Peyer's patch (tissue), 4 donors: Measurements from ENCODE around the gene LRRK1.

Experiments used
- POLR2A ChIP-seq, 2 donors: fragments of 450-650 bp; IDR thresholded peaks; one replicate each; pipeline ENCODE4 v1.5.1; 2017; ENCODE audit warnings: antibody characterized with exemption in 2 of 2, mild to moderate bottlenecking in 2 of 2, moderate library complexity in 2 of 2
- TF ChIP-seq, protein P1 (sequence below), 6 experiments: fragments of 450-650 bp in 4 of 6; fragments of 200-600 bp in 2 of 6; sonication (generic) in 1 of 6; IDR thresholded peaks; one replicate each; pipeline ENCODE4 v1.5.1; 2017 to 2019; ENCODE audit warnings: antibody characterized with exemption in 6 of 6, mild to moderate bottlenecking in 3 of 6, moderate library complexity in 1 of 6

DNA sequence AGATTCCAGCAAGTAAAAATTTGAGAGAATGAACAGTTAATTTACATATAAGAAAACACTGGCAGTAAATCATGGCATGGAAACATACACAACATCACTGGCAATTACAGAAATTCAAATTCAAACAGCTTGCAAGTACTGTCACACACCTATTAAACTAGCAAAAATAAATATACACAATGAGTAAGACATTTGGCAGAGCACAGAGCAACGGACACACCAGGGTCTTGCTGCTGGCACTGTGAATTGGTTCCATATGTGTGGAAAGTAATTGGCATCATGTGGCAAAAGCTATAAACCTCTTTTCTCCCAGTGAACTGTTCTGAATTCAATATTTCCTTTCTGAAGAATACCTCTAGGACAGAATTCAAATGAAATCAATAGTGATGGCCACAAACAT lies 78.3 kb downstream of the LRRK1 start:
- TF ChIP-seq, protein P1, sequence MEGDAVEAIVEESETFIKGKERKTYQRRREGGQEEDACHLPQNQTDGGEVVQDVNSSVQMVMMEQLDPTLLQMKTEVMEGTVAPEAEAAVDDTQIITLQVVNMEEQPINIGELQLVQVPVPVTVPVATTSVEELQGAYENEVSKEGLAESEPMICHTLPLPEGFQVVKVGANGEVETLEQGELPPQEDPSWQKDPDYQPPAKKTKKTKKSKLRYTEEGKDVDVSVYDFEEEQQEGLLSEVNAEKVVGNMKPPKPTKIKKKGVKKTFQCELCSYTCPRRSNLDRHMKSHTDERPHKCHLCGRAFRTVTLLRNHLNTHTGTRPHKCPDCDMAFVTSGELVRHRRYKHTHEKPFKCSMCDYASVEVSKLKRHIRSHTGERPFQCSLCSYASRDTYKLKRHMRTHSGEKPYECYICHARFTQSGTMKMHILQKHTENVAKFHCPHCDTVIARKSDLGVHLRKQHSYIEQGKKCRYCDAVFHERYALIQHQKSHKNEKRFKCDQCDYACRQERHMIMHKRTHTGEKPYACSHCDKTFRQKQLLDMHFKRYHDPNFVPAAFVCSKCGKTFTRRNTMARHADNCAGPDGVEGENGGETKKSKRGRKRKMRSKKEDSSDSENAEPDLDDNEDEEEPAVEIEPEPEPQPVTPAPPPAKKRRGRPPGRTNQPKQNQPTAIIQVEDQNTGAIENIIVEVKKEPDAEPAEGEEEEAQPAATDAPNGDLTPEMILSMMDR (IDR thresholded peaks at IDR 0.05), result no peak
- TF ChIP-seq POLR2A (IDR thresholded peaks at IDR 0.05), result no peak
